Osteoblast (primary cell): Measurements from ENCODE around the gene TOP3B. TPM values are rescaled to one million over a fixed set of nuclear protein-coding genes. Genes with fewer than 3 reads are reported as not detected.

Experiments
- DNase-seq: peaks from one replicate; pipeline ENCODE4 v3.0.0; 2011; ENCODE audit warnings: low spot score, mixed read lengths; ENCODE audit not compliant: insufficient read length; ENCODE audit errors: missing footprints
- H2AFZ ChIP-seq: 2 replicates; pipeline ENCODE4 v1.6.0; 2011; ENCODE audit warnings: mild to moderate bottlenecking, low read length
- H3K27ac ChIP-seq: 2 replicates; pipeline ENCODE4 v1.5.1; 2011; ENCODE audit warnings: mild to moderate bottlenecking, low read depth, low read length, moderate library complexity
- H3K27me3 ChIP-seq: 2 replicates; pipeline ENCODE4 v1.6.0; 2012; ENCODE audit warnings: mild to moderate bottlenecking, control low read depth, inconsistent platforms, low read length, moderate library complexity; ENCODE audit not compliant: insufficient read depth
- H3K36me3 ChIP-seq: 2 replicates; pipeline ENCODE4 v1.5.1; 2011; ENCODE audit warnings: mild to moderate bottlenecking, low read length, control low read depth, moderate library complexity; ENCODE audit not compliant: insufficient read depth
- H3K4me1 ChIP-seq: 2 replicates; pipeline ENCODE4 v1.5.1; 2011; ENCODE audit warnings: mild to moderate bottlenecking, low read length, control low read depth, moderate library complexity; ENCODE audit not compliant: insufficient read depth
- H3K4me2 ChIP-seq: 2 replicates; pipeline ENCODE4 v1.6.0; 2011; ENCODE audit warnings: mild to moderate bottlenecking, low read length; ENCODE audit not compliant: insufficient read depth
- H3K4me3 ChIP-seq: fragments of 200-600 bp; sonication (generic); 3 replicates; pipeline ENCODE4 v1.5.1; 2012; ENCODE audit warnings: mild to moderate bottlenecking, low read length, inconsistent platforms; ENCODE audit not compliant: insufficient read depth
- H3K79me2 ChIP-seq: 2 replicates; pipeline ENCODE4 v1.6.0; 2012; ENCODE audit warnings: mild to moderate bottlenecking, low read length, control low read depth, inconsistent platforms; ENCODE audit not compliant: insufficient read depth
- H3K9me3 ChIP-seq: 2 replicates; pipeline ENCODE4 v1.5.1; 2011; ENCODE audit warnings: low read depth, low read length, control low read depth
- H4K20me1 ChIP-seq: 2 replicates; pipeline ENCODE4 v1.6.0; 2012; ENCODE audit warnings: mild to moderate bottlenecking, low read length, control low read depth; ENCODE audit not compliant: insufficient read depth
- CTCF ChIP-seq: IDR thresholded peaks from 2 replicates; pipeline ENCODE4 v1.5.1; 2011; ENCODE audit warnings: mild to moderate bottlenecking, low read depth, low read length, moderate library complexity; ENCODE audit errors: extremely low read depth
- total RNA-seq: library from RNA; depleted of rRNA; stranded (reverse); fragments of >200 nt; gene quantifications from 2 replicates; pipeline ENCODE4 v1.2.3, GENCODE V29; 2012

The TOP3B gene
- total RNA-seq, 1 donor: 27.9 TPM

GRCh38 chr22:22002526-22003055, 20.0 kb upstream of the TOP3B start:
- Histone ChIP-seq H3K4me1 (no peaks in the 10 kb centered on the region), H4K20me1 (no peaks in the 10 kb centered on the region), H3K79me2 (no peaks in the 10 kb centered on the region), H2AFZ (no peak overlapping the region), H3K36me3 (no peaks in the 10 kb centered on the region), H3K27me3 (peaks cover 8% of the 10 kb centered on the region), H3K4me2 (no peak overlapping the region), H3K27ac (no peak overlapping the region), H3K9me3 (no peaks in the 10 kb centered on the region), H3K4me3 (no peak overlapping the region)
- TF ChIP-seq CTCF: no peak
- no peak for DNase-seq

GRCh38 chr22:22001664-22002525, 19.3 kb upstream of the TOP3B start:
- H3K4me1 ChIP-seq: no peaks in the 10 kb centered on the region
- no peak overlapping the region for H3K27ac ChIP-seq
- H3K4me2 ChIP-seq: no peak overlapping the region
- H3K36me3 ChIP-seq: no peaks in the 10 kb centered on the region
- DNase-seq: no peak
- no peak overlapping the region for H3K4me3 ChIP-seq
- no peaks in the 10 kb centered on the region for H3K79me2 ChIP-seq
- H2AFZ ChIP-seq: no peak overlapping the region
- H3K9me3 ChIP-seq: no peaks in the 10 kb centered on the region
- peaks cover 8% of the 10 kb centered on the region for H3K27me3 ChIP-seq
- H4K20me1 ChIP-seq: no peaks in the 10 kb centered on the region
- no peak for TF ChIP-seq CTCF

GRCh38 chr22:21998595-21999247, 16.1 kb upstream of the TOP3B start:
- Histone ChIP-seq H3K27me3 (peaks cover 21% of the 10 kb centered on the region), H3K4me3 (no peak overlapping the region), H3K4me2 (no peak overlapping the region), H3K79me2 (no peaks in the 10 kb centered on the region), H3K36me3 (no peaks in the 10 kb centered on the region), H4K20me1 (no peaks in the 10 kb centered on the region), H3K4me1 (no peaks in the 10 kb centered on the region), H3K9me3 (no peaks in the 10 kb centered on the region), H2AFZ (no peak overlapping the region), H3K27ac (no peak overlapping the region)
- TF ChIP-seq CTCF: no peak
- DNase-seq: no peak

GRCh38 chr22:21996175-21996720, 13.7 kb upstream of the TOP3B start:
- H2AFZ ChIP-seq: no peak overlapping the region
- no peak for TF ChIP-seq CTCF
- no peak overlapping the region for H3K27ac ChIP-seq
- H3K4me3 ChIP-seq: no peak overlapping the region
- H3K36me3 ChIP-seq: no peaks in the 10 kb centered on the region
- no peaks in the 10 kb centered on the region for H3K4me1 ChIP-seq
- no peak for DNase-seq
- no peak overlapping the region for H3K4me2 ChIP-seq
- H3K9me3 ChIP-seq: no peaks in the 10 kb centered on the region
- peaks cover 25% of the 10 kb centered on the region for H3K27me3 ChIP-seq
- no peaks in the 10 kb centered on the region for H3K79me2 ChIP-seq
- H4K20me1 ChIP-seq: no peaks in the 10 kb centered on the region
